WTC11 (cell line): ENCODE results near the gene CHRNE.
"Not testable (repeated sequence)": the region's sequence is repeated elsewhere in the genome, so short reads cannot be mapped to it uniquely, and the experiment has no call there.

Experiments used
- JUN ChIP-seq: sonication (generic); formaldehyde crosslinking; IDR thresholded peaks from 2 replicates; pipeline ENCODE4 v1.8.0; 2023; ENCODE audit warnings: mild to moderate bottlenecking, missing genetic modification reagents
- NR1H2 ChIP-seq: sonication (generic); formaldehyde crosslinking; IDR thresholded peaks from 2 replicates; pipeline ENCODE4 v1.9.0; 2021; ENCODE audit warnings: mild to moderate bottlenecking, moderate library complexity, missing genetic modification reagents
- TF ChIP-seq, protein P1 (sequence below): fragments of 200-600 bp; IDR thresholded peaks from 2 replicates; pipeline ENCODE4 v1.8.0; 2022; ENCODE audit warnings: antibody characterized with exemption
- TF ChIP-seq, protein P2 (sequence below): sonication (generic); formaldehyde crosslinking; IDR thresholded peaks from 2 replicates; pipeline ENCODE4 v1.8.1; 2023; ENCODE audit warnings: mild to moderate bottlenecking, moderate library complexity, missing genetic modification reagents

DNA sequence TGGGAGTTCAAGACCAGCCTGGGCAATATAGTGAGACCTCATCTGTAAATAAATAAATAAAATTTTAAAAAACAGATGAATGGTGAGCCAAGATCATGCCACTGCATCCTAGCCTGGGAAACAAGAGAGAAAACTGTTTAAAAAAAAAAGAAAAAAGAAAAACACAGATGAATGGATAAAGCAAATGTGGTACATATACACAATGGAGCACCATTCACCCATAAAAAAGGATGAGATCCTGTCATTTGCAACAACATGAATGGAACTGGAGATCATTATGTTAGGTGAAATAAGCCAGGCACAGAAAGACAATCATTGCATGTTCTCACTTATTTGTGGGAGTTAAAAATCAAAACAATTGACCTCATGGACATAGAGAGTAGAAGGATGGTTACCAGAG is 3.7 kb upstream of the CHRNE start:
- TF ChIP-seq, protein P1, sequence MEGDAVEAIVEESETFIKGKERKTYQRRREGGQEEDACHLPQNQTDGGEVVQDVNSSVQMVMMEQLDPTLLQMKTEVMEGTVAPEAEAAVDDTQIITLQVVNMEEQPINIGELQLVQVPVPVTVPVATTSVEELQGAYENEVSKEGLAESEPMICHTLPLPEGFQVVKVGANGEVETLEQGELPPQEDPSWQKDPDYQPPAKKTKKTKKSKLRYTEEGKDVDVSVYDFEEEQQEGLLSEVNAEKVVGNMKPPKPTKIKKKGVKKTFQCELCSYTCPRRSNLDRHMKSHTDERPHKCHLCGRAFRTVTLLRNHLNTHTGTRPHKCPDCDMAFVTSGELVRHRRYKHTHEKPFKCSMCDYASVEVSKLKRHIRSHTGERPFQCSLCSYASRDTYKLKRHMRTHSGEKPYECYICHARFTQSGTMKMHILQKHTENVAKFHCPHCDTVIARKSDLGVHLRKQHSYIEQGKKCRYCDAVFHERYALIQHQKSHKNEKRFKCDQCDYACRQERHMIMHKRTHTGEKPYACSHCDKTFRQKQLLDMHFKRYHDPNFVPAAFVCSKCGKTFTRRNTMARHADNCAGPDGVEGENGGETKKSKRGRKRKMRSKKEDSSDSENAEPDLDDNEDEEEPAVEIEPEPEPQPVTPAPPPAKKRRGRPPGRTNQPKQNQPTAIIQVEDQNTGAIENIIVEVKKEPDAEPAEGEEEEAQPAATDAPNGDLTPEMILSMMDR = not testable (repeated sequence)
- not testable (repeated sequence) for TF ChIP-seq NR1H2, JUN (CRISPR knock-in tag)
- TF ChIP-seq, protein P2, sequence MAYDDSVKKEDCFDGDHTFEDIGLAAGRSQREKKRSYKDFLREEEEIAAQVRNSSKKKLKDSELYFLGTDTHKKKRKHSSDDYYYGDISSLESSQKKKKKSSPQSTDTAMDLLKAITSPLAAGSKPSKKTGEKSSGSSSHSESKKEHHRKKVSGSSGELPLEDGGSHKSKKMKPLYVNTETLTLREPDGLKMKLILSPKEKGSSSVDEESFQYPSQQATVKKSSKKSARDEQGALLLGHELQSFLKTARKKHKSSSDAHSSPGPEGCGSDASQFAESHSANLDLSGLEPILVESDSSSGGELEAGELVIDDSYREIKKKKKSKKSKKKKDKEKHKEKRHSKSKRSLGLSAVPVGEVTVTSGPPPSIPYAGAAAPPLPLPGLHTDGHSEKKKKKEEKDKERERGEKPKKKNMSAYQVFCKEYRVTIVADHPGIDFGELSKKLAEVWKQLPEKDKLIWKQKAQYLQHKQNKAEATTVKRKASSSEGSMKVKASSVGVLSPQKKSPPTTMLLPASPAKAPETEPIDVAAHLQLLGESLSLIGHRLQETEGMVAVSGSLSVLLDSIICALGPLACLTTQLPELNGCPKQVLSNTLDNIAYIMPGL = not testable (repeated sequence)
